Measurements from ENCODE around the gene WRAP73. TPM values are rescaled to one million over a fixed set of nuclear protein-coding genes. Genes with fewer than 3 reads are reported as not detected.

WRAP73 gene
- total and polyA plus RNA-seq, 9 of the 15 experiments (the other 6 are each of a cell fraction or from before 2014, with no cell fraction given) = 4.3 to 51.8 (median 30.1) TPM

DNA sequence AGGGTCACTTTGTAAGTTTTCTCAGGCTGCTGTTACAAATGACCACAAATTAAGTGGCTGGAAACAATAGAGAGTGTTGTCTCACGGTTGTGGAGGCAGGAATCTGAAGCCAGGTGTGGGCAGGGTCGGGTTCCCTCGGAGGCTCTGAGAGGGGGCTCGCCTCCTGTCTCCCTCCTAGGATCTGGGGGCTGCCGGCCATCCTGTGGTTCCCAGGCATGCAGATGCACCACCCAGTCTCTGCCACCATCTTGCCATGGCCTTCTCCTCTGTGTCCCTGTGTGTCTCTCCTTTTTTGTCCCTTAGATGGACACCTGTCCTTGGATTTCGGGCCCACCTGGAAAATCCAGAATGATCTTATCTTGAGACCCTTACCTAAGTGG, 7.2 kb upstream of the WRAP73 start:
- Histone ChIP-seq H3K36me3 (ENCODE audit: control insufficient read depth, insufficient read depth, low read length) (no peaks in the 10 kb centered on the region), H3K4me3 (no peak overlapping the region), H3K27ac (ENCODE audit: extremely low read depth, low read depth, low read length) (no peak overlapping the region), H2AFZ (ENCODE audit: low read depth, low read length) (no peak overlapping the region), H3K9me1 (ENCODE audit: control insufficient read depth, insufficient read depth, low read length) (no peaks in the 10 kb centered on the region), H3K4me2 (ENCODE audit: insufficient read depth, low read length) (no peak overlapping the region), H4K20me1 (replicated peaks; ENCODE audit: control insufficient read depth, insufficient read depth, low read length) (peaks cover 3% of the 10 kb centered on the region), H3K4me1 (replicated peaks in 1 of 2; ENCODE audit: control insufficient read depth in 2 of 2, insufficient read depth in 2 of 2, low read length in 2 of 2) (peaks cover 5 to 17% of the 10 kb centered on the region in 2 experiments), H3K79me2 (ENCODE audit: control insufficient read depth, insufficient read depth, low read length) (no peaks in the 10 kb centered on the region), H3K9me3 (replicated peaks; ENCODE audit: control insufficient read depth, insufficient read depth, low read depth, low read length) (no peaks in the 10 kb centered on the region), H3K27me3 (ENCODE audit: control insufficient read depth in 2 of 2, insufficient read depth in 2 of 2, low read length in 2 of 2) (peaks cover 57 to 64% of the 10 kb centered on the region in 2 experiments), H3K9ac (ENCODE audit: insufficient read depth in 1 of 2, low read depth in 2 of 2, low read length in 2 of 2) (no peak overlapping the region)
- BruUV-seq (replicated peaks) = no TSS peak
- ATAC-seq (no peak), FAIRE-seq (no peak), DNase-seq (ENCODE audit: extremely low read depth in 1 of 4, low spot score in 3 of 4) (no peak)
- TF ChIP-seq THRAP3 (IDR thresholded peaks at IDR 0.05; ENCODE audit: borderline replicate concordance) (no peak), ZFP36 (IDR thresholded peaks at IDR 0.05; ENCODE audit: low read depth, low read length, partially characterized antibody) (no peak), MXI1 (IDR thresholded peaks at IDR 0.05; ENCODE audit: low read depth, low read length) (no peak)
- in situ Hi-C loops (cut with MboI) (no loop called here), intact Hi-C loops (cut with micrococcal nuclease) (no loop called here)
- ChIA-PET CTCF (ENCODE audit: low intra/inter-chr PET ratio) (no interaction called here), POLR2A (no interaction called here)
- 3% methylated on average over 6 of the region's 6 CpGs for WGBS (ENCODE audit: insufficient coverage, low coverage, missing lambda C conversion rate)

DNA sequence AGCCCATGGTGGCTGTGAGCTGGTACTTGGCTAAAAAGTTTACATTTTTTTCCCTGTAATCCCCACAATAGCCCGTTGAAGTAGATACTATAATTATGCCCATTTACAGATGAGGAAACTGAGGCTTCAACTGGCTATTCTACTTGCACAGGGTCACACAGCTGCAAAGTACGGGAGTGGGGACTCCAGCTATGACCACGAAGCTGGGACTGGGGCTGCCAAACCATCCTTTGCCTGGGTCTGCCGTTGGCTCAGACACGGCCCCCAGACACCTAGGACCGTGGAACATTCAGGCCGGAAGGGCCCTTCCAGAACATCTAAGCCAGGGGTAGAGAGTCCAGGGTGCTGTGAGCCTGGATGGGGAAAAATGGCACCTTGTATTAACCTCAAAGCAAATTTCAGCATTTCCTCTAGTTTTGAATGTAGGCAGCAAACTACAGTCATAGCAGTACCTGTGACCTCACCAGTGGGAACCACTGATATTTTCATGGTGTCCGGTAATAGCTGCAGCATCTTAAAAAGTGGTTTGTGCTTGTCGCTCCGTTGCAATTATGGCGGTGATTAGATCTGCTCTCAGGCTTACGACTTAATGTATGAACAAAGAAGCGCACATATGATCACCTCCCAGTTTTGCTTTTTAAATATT, 6.7 kb upstream of the WRAP73 start:
- Histone ChIP-seq H3K27ac (ENCODE audit: extremely low read depth, low read depth, low read length) (no peak overlapping the region), H3K4me3 (no peak overlapping the region), H3K9me1 (ENCODE audit: control insufficient read depth, insufficient read depth, low read length) (no peaks in the 10 kb centered on the region), H3K79me2 (ENCODE audit: control insufficient read depth, insufficient read depth, low read length) (no peaks in the 10 kb centered on the region), H4K20me1 (replicated peaks; ENCODE audit: control insufficient read depth, insufficient read depth, low read length) (peaks cover 3% of the 10 kb centered on the region), H2AFZ (ENCODE audit: low read depth, low read length) (no peak overlapping the region), H3K9ac (ENCODE audit: insufficient read depth in 1 of 2, low read depth in 2 of 2, low read length in 2 of 2) (no peak overlapping the region), H3K9me3 (replicated peaks; ENCODE audit: control insufficient read depth, insufficient read depth, low read depth, low read length) (no peaks in the 10 kb centered on the region), H3K36me3 (ENCODE audit: control insufficient read depth, insufficient read depth, low read length) (no peaks in the 10 kb centered on the region), H3K4me2 (ENCODE audit: insufficient read depth, low read length) (no peak overlapping the region), H3K27me3 (ENCODE audit: control insufficient read depth in 2 of 2, insufficient read depth in 2 of 2, low read length in 2 of 2) (peaks cover 54 to 64% of the 10 kb centered on the region in 2 experiments), H3K4me1 (replicated peaks in 1 of 2; ENCODE audit: control insufficient read depth in 2 of 2, insufficient read depth in 2 of 2, low read length in 2 of 2) (peaks cover 5 to 22% of the 10 kb centered on the region in 2 experiments)
- DNase-seq (ENCODE audit: extremely low read depth in 1 of 4, low spot score in 3 of 4) (no peak), FAIRE-seq (peak; percentile 32), ATAC-seq (no peak)
- 13% methylated on average over 13 of the region's 13 CpGs for WGBS (ENCODE audit: insufficient coverage, low coverage, missing lambda C conversion rate)
- in situ Hi-C loops (cut with MboI) = no loop called here
- BruUV-seq (replicated peaks) = no TSS peak
- ChIA-PET POLR2A (interaction anchor here (1.6 kb wide), 1 partner anchor 12 kb away, joined by 5 read pairs; no protein-coding TSS in a partner anchor), CTCF (ENCODE audit: low intra/inter-chr PET ratio) (no interaction called here)
- intact Hi-C loops (cut with micrococcal nuclease) = no loop called here
- no peak for TF ChIP-seq NBN (IDR thresholded peaks at IDR 0.05; ENCODE audit: low read depth)
- TF ChIP-seq HDAC2 (IDR thresholded peaks at IDR 0.05) = no peak
- TF ChIP-seq, protein P1, sequence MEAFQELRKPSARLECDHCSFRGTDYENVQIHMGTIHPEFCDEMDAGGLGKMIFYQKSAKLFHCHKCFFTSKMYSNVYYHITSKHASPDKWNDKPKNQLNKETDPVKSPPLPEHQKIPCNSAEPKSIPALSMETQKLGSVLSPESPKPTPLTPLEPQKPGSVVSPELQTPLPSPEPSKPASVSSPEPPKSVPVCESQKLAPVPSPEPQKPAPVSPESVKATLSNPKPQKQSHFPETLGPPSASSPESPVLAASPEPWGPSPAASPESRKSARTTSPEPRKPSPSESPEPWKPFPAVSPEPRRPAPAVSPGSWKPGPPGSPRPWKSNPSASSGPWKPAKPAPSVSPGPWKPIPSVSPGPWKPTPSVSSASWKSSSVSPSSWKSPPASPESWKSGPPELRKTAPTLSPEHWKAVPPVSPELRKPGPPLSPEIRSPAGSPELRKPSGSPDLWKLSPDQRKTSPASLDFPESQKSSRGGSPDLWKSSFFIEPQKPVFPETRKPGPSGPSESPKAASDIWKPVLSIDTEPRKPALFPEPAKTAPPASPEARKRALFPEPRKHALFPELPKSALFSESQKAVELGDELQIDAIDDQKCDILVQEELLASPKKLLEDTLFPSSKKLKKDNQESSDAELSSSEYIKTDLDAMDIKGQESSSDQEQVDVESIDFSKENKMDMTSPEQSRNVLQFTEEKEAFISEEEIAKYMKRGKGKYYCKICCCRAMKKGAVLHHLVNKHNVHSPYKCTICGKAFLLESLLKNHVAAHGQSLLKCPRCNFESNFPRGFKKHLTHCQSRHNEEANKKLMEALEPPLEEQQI (IDR thresholded peaks at IDR 0.05) = no peak
- TF ChIP-seq, protein P2, sequence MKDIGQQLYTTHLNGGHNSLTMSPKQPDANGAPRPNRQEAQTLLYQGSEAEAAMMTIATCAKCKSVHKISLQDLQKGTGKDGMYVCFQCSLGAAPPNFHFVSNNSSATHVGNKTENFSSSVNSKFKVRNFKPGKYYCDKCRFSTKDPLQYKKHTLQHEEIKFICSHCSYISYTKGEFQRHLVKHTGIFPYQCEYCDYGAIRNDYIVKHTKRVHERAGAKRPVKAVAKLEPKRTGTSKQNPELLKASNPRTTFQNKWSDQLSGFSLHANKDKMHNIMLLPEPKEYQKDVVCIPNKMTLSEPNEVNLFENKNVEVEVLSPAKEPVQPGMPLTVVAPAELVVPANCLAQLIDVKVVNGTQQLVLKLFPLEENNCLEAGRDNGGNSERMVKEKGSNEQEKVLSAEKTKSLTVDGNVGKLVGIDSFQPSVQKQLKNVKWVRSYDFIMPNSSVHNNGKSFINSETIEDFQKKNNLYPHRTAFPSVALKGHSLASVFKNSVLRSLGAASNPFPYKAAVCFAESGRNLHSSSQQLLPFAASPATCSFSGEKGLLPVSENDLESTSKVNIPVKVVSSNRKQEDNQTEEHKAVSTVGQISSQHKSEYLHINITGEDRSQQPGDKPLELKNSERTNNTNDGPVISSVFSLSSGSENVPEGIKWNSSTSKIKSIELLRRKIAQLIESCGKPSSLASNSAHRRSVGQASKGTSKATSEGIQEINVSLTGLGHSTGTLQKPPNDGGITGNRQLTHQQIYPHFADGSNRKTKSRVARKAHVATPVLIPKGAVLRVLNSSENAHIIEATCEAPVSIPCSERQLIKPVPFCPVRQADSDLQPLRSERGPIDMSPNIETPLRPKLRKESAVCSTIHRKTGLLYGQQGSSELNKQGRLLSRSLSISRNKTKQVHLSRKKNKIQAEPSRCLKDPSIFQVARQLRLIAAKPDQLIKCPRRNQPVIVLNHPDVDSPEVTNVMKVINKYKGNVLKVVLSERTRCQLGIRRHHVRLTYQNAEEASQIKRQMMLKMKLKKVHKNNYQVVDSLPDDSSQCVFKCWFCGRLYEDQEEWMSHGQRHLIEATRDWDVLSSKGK (CRISPR knock-in tag; IDR thresholded peaks at IDR 0.05) = no peak
- TF ChIP-seq, protein P3, sequence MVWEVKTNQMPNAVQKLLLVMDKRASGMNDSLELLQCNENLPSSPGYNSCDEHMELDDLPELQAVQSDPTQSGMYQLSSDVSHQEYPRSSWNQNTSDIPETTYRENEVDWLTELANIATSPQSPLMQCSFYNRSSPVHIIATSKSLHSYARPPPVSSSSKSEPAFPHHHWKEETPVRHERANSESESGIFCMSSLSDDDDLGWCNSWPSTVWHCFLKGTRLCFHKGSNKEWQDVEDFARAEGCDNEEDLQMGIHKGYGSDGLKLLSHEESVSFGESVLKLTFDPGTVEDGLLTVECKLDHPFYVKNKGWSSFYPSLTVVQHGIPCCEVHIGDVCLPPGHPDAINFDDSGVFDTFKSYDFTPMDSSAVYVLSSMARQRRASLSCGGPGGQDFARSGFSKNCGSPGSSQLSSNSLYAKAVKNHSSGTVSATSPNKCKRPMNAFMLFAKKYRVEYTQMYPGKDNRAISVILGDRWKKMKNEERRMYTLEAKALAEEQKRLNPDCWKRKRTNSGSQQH (CRISPR knock-in tag; IDR thresholded peaks at IDR 0.05) = no peak
